Esophagus squamous epithelium (tissue), 4 donors: ENCODE data around the gene FCRL5.

Experiments
- POLR2A ChIP-seq, 4 donors: fragments of 450-650 bp; IDR thresholded peaks; one replicate each; pipeline ENCODE4 v1.6.1; 2017; ENCODE audit warnings: antibody characterized with exemption in 4 of 4, mild to moderate bottlenecking in 4 of 4, moderate library complexity in 3 of 4
- TF ChIP-seq, protein P1 (sequence below), 6 experiments: fragments of 450-650 bp in 4 of 6; fragments of 200-600 bp in 2 of 6; sonication (generic) in 2 of 6; IDR thresholded peaks; one replicate each; pipeline ENCODE4 v1.5.1; 2016 to 2019; ENCODE audit warnings: antibody characterized with exemption in 6 of 6, mild to moderate bottlenecking in 4 of 6, moderate library complexity in 4 of 6

DNA sequence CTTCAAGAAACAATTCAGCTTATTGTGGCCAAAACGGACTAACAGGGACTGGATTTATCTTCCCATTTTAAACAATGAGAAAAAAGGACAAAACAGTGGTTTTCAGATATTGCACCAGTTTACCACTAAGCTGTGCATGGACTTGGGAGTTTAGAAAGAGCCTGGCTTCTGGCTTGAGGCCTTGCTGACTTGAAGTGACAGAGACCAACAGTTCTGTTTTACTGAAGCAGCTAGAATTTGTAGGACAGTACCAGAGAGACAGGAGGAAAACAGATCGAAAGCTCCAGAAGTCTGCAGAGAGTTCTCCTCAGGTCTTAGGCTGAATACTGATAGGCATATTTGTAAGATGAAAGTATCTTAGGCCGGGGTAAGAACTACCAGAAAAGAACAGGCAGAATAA lies 25.1 kb upstream of the FCRL5 start:
- TF ChIP-seq, protein P1, sequence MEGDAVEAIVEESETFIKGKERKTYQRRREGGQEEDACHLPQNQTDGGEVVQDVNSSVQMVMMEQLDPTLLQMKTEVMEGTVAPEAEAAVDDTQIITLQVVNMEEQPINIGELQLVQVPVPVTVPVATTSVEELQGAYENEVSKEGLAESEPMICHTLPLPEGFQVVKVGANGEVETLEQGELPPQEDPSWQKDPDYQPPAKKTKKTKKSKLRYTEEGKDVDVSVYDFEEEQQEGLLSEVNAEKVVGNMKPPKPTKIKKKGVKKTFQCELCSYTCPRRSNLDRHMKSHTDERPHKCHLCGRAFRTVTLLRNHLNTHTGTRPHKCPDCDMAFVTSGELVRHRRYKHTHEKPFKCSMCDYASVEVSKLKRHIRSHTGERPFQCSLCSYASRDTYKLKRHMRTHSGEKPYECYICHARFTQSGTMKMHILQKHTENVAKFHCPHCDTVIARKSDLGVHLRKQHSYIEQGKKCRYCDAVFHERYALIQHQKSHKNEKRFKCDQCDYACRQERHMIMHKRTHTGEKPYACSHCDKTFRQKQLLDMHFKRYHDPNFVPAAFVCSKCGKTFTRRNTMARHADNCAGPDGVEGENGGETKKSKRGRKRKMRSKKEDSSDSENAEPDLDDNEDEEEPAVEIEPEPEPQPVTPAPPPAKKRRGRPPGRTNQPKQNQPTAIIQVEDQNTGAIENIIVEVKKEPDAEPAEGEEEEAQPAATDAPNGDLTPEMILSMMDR (IDR thresholded peaks at IDR 0.05), result no peak
- no peak for TF ChIP-seq POLR2A (IDR thresholded peaks at IDR 0.05)
